HG02623 (cell line): ENCODE results near the gene PANK4.
"Not testable (repeated sequence)": the region's sequence is repeated elsewhere in the genome, so short reads cannot be mapped to it uniquely, and the experiment has no call there.

Source experiments
- ATAC-seq: cut with Tn5 transposase; IDR thresholded peaks from one replicate; pipeline ENCODE4 v1.9.1; 2021; ENCODE audit warnings: moderate library complexity; ENCODE audit not compliant: unreplicated experiment

PANK4 gene

DNA sequence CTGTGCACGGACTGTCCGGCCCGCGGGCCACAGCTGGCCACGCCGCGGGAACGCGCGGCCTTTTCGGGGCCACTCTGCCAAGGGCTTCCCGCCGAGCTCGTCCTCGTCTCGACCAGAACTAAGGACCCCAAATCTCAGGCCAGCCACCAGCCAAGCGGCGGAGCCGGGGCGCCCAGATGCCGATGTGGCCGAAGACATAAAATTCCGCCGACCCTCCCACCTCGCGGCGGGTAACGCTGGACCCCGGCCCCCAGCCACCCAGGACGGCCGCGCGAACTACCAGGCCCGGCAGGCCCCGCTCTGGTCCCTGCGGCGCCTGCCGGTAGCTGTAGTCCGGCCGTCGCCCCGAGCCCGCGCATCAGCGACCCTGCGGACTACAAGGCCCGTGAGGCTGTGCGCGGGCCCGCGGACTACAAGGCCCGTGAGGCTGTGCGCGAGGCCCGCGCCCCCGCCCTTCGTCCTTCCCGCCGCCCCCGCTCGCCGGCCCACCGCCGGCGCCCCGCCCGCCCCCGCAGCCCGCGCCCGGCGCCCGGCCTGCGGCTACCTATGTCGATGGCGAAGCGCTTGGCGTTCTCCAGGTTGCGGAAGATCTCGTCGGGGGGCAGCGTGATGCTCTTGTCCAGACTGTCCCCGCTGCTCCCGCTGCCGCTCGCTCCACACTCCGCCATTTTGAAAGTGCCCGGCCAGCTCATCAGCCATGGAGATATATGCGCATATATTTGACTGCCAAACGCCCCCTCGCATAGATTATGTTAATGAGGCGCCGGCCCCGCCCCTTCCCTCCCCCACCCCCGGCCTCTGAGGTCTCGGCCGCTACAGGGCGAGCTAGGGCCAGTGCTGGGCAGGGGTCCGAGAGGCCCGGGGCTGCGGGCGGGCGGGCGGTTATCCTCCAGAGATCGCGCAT, at the start of gene PANK4:
Gene PANK4 (minus strand): TSS at position 677 of the 904 bp plus-strand sequence. CDS start 9 bp downstream, at position 668.
- ATAC-seq = peak; percentile 78

DNA sequence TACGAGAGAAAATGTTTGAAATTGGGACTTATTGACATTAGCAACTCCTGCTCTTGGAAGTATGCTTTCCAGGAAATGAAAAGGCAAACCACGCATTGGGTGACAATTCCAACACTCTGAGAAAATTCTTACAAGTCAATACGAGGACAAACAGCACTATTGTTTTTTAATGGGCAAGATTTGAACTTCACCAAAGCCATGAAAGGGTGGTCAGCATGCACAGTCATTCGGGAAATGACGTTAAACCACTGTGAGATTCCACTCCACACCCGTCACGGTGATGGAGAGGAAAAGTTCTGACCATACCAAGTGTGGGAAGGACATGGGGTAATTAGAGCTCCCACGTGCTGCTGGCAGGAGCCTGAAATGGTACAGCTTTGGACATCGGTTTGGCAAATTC, 48.0 kb upstream of the PANK4 start:
- ATAC-seq = no peak

DNA sequence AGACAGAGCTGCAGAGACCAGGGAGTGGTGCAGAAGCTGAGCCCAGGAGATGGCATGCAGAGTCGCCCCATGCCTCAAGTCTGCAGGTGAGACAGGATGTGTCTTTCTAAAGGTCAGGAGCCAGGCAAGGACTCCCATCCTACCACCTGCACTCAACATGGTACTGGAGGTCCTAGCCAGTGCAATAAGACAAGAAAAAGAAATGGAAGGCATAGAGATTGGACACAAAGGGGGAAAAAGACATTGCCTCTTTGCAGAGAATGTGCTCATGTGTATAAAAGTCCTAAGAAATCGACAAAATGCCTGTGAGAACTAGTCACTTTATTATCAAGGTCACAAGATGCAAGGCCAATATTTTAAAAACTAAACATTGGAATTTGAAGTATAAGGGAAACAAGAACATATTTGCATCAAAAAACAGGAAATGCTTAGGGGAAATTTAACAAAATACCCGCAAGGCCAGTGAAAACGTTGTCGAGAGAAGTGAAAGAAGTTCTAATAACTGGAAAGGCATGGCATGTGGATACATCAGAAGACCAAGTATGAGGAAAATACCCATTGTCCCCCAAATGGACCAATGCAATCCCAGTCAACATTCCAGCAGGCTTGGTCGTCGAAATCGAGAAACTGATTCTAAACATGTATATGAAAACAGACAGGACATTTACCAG, 47.0 kb upstream of the PANK4 start:
- ATAC-seq = no peak

DNA sequence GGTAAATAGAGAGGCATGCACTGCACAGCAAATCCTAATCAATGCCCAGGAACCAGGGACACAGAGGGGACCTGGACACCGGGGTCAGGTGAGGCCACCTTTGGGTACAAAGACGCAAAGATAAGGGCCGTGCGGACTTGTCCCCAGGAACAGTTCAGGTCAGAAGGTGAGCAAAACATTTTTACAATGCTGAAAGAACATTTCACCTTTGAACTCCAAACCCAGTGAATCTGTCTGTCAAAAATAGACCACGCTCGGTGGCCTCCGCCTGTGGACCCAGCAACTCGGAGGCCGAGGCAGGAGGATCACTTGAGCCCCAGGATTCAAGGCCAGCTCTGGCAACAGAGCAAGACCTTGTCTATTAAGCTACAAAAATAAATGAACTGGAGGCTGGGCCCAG, 45.0 kb upstream of the PANK4 start:
- no peak for ATAC-seq

GRCh38 chr1:2570332-2570731, 43.9 kb upstream of the PANK4 start:
- no peak for ATAC-seq

GRCh38 chr1:2569703-2570102, 43.3 kb upstream of the PANK4 start:
- not testable (repeated sequence) for ATAC-seq

GRCh38 chr1:2569060-2569459, 42.7 kb upstream of the PANK4 start:
- no peak for ATAC-seq

- not testable (repeated sequence) for ATAC-seq
Measured at GRCh38 chr1:2568187-2568816, 41.9 kb upstream of the PANK4 start.

GRCh38 chr1:2567083-2567679, 40.8 kb upstream of the PANK4 start:
- no peak for ATAC-seq

- no peak for ATAC-seq
Measured at GRCh38 chr1:2566101-2567045, 40.0 kb upstream of the PANK4 start.

GRCh38 chr1:2564815-2565374, 38.5 kb upstream of the PANK4 start:
- ATAC-seq = no peak

DNA sequence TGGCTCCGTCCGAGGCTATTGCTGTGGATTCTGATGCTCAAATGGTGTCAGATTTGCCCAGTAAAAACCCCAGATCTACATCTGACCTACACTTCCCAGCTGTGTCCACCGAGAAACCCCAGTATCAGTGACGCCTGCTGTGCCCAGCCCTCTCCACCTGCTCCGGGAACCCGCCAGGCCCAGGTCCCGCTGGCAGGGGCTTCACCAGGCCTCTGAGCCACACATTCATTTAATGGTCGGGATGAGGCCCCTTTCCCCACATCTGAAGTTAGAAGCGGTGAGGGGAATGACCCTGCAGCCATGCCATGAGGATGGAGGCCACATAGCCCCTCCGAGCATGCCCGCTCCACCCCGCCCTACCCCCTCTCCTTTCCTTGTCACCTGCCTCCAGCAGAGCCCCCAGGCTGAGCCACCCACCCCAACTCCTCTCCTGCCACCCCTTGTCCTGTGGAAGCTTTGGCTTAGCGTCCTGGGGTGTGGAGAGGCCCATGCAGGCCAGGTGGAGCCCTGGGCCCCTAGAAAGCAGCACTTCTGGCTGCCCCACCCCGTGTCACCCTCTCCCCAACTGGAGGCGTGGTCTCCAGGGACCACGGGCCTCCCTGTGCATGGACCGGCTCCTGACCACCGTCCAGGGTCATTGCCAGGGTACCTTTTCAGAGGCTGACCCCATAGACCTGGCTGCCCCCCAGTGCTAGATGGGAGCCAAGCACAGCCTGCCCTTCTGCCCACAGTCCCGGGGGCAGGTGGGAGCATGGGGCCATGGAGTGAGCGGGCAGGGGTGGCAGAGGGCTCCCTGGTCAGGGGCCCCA, 37.8 kb upstream of the PANK4 start:
- ATAC-seq = no peak

DNA sequence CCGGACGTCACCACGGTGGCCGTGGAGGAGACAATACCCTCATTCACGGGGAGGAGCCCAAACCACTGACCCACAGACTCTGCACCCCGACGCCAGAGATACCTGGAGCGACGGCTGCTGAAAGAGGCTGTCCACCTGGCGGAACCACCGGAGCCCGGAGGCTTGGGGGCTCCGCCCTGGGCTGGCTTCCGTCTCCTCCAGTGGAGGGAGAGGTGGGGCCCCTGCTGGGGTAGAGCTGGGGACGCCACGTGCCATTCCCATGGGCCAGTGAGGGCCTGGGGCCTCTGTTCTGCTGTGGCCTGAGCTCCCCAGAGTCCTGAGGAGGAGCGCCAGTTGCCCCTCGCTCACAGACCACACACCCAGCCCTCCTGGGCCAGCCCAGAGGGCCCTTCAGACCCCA, 36.8 kb upstream of the PANK4 start:
- ATAC-seq = no peak

GRCh38 chr1:2561898-2562895, 35.8 kb upstream of the PANK4 start:
- no peak for ATAC-seq

- ATAC-seq = no peak
Measured at GRCh38 chr1:2561446-2561845, 35.0 kb upstream of the PANK4 start.

DNA sequence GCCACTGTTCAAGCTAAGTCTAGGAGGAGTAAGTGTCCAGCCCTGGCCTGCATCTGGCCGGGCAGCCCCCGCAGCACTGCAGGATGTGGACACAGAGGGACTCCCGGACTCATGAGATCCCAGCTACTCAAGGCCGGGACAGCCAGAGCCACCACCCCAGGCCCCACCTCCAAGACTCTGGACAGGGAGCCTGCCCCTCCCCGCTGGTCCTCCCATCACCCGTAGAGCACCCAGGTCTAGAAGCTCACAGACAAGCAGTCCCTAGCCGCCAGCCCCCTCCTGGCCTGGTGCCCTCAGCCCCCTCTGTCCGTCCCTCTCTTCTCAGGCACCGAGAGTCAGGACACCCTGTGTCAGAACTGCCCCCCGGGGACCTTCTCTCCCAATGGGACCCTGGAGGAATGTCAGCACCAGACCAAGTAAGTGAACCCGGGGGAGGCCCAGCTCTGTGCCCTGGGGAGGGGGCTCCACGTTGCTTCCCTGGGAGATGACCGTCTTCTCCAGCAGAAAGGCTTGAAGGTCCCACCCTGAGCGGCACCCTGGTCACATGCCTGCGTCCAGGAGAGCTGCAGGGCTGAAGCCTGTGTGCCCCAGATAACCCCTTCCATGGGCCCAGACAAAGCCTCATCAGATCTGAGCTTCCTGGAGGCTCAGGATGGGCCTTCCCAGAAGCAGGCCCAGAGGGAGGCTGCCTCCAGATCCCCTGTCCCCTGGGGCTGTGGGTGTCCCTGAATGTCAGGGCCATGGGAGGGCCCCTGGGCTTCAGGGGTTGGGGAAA, 34.1 kb upstream of the PANK4 start:
- ATAC-seq = no peak
